HG03575 (cell line): ENCODE data around the gene ZNF512.

ENCODE experiments used
- ATAC-seq: cut with Tn5 transposase; IDR thresholded peaks from one replicate; pipeline ENCODE4 v1.9.1; 2021; ENCODE audit not compliant: unreplicated experiment, insufficient number of reproducible peaks, low FRiP score; ENCODE audit errors: extremely low read depth

ZNF512 gene

DNA sequence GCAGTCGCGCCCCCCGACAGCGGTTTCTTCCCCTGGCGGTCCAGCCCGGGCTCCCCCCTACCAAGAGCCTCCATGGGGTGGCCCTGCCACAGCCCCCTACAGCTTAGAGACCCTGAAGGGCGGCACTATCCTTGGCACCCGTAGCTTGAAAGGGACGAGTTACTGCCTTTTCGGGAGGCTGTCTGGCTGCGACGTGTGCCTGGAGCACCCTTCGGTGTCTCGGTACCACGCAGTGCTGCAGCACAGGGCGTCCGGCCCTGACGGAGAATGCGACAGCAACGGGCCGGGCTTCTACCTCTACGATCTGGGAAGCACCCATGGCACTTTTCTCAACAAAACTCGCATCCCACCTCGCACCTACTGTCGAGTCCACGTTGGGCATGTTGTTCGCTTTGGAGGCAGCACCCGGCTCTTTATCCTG, 81.3 kb downstream of the ZNF512 start:
- ATAC-seq = no peak

DNA sequence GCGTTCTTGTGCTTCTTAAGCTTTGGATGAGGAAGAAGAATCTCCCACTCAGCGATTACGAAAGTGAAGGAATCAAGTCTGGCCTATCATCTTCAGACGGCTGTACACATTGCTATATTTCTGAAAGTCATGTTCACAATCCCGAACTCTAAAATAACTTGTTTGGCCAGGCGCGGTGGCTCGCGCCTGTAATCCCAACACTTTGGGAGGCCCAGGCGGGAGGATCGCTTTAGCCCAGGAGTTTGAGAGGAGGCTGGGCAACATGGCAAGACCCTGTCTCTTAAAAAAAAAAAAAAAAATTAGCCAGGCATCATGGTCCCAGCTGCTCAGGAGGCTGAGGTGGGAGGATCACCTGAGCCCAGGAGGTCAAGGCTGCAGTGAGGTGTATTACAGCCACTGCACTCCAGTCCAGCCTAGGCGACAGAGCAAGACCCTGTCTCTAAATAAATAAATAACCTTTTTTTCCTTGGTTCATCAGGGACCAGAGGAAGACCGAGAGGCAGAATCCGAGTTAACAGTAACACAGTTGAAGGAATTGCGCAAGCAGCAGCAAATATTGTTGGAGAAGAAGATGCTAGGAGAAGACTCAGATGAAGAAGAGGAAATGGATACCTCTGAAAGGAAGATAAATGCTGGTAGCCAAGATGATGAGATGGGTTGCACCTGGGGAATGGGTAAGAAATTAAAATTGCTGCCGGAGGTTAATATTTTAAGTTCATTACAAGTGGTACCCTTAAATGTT, 82.0 kb downstream of the ZNF512 start:
- ATAC-seq = no peak

DNA sequence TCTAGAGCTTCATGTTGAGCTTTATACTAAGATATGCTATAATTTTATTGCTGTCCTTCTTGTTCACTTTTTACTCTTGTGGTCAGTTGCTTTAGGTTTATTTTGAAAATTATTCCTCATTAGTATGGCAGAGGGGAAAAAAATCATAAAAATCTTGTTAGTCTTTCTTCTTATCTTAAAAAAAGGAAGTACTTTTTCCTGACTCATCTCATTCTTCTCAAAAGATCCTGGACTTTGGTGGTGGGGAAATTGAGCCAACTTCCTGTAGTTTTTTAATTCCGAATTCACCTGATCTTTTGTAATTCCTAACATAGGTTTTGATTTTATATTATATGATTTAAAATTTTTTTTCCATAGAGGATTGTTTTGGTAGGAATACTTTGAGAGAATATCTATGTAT, 84.6 kb downstream of the ZNF512 start:
- no peak for ATAC-seq

DNA sequence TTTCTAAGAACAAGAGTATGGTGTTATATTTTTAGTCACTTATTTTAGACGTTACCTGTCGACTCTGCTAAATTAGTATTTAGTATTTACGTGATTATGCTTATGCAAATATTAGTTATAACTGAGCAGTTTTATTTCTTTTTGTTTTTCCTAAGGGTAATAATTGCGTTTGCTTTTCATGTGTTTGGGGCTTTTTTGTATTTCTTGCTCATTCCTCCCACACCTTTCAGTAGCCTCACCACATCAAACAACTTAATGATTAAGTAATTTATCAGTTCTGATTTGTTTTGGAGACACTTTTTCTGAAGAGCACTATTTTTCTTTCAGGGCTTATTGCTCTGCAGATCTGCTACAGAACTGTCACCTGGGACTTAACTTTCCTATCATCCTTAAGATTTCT, 88.4 kb downstream of the ZNF512 start:
- ATAC-seq = no peak
